NCI-H2081 treated with DMSO at 0.1 percent for 48 hours (cell line): Measurements from ENCODE around the gene ZNF654.
"Not testable (repeated sequence)": the region's sequence is repeated elsewhere in the genome, so short reads cannot be mapped to it uniquely, and the experiment has no call there.

ENCODE experiments used
- DNase-seq: peaks from one replicate; lab custom pipeline; 2025; lab: John Stamatoyannopoulos, UW

ZNF654 gene

GRCh38 chr3:88142094-88142624 is 83.1 kb downstream of the ZNF654 start:
- no peak for DNase-seq

GRCh38 chr3:88147261-88147660 is 88.2 kb downstream of the ZNF654 start:
- DNase-seq = no peak

DNA sequence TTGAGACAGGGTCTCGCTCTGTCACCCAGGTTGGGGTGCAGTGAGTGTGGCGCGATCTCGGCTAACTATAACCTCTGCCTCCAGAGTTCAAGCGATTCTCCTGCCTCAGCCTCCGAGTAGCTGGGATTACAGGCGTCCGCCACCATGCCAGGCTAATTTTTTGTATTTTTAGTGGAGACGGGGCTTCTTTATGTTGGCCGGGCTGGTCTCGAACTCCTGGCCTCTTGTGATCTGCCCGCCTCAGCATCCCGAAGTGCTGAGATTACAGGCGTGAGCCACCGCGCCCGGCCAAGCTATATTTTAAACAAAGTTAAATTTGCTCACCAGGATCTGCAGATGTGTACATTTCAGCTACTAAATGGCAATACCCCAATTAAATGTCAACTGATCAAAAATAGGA is 89.6 kb downstream of the ZNF654 start:
- no peak for DNase-seq

DNA sequence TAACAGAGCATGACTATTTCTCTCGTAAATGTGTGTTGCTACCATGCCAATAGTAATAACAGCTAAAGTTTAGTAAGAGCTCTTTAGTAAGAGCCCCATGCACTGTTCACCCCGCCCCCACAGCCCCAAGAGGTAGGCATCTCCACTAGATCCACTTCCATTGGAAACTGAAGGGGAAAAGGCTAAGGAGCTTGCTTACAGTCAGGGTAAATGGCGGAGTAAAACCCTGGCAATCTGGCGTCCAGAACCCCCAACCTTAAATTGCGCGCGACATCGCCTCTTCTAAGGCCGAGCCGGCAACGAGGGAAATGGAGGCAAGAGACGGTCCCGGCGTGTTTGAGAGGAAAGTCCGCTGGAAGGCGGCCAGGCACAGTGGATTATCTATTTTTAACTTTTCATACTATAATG is 90.0 kb downstream of the ZNF654 start:
- DNase-seq = no peak

DNA sequence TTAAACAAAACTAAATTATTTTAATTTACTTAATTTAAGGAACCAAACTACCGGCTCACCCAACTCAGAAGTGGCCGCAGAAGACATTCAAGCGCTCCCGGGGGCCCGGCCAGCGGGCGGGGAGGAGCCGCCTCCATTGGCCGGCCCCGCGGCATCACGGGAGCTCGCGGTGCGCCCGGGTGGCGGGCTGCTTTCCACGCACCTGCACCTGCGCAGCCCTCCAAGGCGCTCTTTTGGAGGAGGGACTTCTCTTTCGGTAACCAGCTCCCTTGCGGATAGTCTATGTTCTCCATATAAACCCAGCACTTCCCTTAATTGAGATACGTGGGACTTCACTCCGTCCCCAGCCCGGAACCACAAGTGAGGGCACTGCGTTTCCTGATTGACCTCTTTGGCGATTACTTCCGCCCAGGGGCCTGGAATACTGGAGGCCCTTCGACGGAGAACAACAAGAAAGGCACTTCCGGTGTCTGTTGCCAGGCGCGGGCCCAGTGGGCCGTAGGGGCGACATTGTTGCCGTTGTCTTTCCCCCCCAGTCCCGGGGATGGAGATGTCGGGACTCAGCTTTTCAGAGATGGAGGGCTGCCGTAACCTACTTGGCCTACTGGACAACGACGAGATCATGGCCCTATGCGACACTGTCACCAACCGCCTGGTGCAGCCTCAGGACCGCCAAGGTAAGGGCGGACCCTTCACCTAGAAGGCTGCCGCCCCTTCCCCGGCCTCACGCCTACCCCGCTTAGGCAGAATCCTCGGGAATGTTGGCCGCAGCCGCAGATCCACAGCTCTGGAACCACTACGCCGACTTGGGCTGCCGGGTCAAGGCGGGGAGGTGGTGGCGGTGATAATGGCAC is 90.7 kb downstream of the ZNF654 start, which contains the start of gene C3orf38:
C3orf38 (plus strand) TSS at position 451 of the 854 bp plus-strand sequence; CDS start at position 545, 94 bp downstream.
- peak; percentile 59 for DNase-seq

DNA sequence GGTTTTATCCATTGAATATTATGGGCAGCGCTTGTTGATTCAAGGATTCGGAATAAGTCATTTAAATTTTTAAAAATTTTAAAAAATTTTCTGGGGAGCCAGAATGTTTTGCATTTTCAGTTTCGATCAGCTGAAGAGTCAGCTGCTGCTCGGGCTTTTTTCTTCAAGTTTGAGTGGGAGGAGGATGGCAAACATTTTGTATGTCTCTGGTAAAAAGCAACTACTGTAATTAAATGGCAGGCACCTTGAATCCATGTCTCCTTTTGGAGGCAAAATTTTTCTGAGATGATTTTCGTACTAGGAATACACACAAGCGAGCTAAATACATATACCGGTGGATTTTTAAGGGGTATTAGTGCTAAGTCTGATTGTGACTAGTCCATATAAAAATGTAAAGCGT is 91.3 kb downstream of the ZNF654 start:
- no peak for DNase-seq

DNA sequence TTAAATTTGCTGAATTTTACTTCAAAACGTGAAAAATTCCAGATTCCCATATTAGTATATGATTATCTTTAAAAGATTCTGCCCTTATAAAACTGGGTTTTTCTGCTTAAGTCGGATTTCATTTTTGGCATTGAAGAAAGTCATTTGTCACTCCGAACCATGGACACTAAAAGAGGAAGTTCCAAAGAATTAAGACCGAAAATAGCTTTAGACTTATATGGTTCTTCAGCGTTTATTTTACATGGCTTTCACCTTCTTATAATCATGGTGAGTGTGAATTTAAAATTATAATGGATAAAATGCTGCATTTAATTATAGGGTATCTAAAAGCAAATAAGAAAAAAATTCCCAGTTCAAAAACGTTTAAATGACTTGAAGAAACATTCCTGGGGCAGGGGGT is 91.8 kb downstream of the ZNF654 start:
- no peak for DNase-seq

GRCh38 chr3:88151358-88151757 is 92.3 kb downstream of the ZNF654 start:
- no peak for DNase-seq

DNA sequence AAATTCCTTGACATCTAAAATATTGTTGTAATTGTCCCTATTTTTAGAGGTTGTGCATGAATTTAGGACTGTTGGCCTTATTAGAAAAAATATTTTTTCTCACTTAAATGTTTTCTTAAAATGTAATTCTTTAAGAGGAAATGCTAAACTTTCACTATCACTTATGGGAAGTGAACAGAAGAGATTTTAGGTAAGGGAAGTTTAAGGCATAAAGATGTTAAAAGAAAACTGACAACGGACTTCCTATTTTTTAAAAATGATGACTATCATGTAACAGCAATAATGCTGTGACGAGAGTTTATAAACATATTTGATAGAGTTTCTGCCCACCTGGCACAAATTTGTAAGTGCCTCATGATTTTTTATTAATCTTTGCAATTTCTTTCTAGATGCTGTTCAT is 93.8 kb downstream of the ZNF654 start:
- DNase-seq = no peak

DNA sequence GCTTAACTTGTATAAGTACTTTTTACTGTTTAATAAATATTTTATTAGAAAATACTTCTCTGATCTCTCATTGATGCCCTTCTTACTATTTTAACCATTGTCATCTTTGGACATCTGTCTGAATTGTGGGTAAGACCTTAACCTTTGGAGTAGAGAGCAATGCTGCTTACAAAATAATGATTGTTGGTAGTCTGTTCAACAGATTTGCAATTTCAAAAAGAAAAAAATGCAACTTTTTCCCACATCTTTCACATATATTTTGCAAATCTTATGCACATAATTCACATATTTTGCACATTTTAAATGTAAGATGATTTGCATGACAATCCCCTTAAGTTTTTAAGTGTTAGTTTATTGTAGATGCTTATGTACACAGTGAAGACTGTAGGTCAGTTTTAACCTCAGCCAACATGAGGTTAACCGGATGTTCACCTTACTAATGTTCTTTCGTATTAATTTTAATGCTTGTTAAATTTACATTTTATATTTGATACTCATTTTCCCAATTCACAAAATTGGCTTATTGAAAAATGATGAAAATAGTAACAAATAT is 107.4 kb downstream of the ZNF654 start:
- DNase-seq = no peak

DNA sequence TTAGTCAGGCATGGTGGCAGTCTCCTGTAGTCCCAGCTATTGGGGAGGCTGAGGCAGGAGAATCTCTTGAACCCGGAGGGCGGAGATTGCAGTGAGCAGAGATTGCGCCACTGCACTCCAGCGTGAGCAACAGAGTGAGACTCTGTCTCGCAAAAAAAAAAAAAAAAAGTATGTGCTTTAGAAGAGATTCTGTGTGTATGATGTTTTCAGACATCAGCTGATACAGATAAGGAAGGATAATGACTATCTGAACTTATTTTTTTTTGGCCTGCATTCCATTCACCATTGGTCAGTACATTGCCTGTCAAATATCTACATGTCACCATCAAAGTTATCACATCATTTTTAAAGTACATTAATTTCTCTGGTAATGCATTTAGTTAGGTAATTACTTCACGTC is 108.1 kb downstream of the ZNF654 start:
- no peak for DNase-seq

GRCh38 chr3:88167704-88168103 is 108.6 kb downstream of the ZNF654 start:
- DNase-seq = no peak

GRCh38 chr3:88168171-88168570 is 109.1 kb downstream of the ZNF654 start:
- DNase-seq = no peak

GRCh38 chr3:88180398-88180999 is 121.4 kb downstream of the ZNF654 start:
- no peak for DNase-seq

DNA sequence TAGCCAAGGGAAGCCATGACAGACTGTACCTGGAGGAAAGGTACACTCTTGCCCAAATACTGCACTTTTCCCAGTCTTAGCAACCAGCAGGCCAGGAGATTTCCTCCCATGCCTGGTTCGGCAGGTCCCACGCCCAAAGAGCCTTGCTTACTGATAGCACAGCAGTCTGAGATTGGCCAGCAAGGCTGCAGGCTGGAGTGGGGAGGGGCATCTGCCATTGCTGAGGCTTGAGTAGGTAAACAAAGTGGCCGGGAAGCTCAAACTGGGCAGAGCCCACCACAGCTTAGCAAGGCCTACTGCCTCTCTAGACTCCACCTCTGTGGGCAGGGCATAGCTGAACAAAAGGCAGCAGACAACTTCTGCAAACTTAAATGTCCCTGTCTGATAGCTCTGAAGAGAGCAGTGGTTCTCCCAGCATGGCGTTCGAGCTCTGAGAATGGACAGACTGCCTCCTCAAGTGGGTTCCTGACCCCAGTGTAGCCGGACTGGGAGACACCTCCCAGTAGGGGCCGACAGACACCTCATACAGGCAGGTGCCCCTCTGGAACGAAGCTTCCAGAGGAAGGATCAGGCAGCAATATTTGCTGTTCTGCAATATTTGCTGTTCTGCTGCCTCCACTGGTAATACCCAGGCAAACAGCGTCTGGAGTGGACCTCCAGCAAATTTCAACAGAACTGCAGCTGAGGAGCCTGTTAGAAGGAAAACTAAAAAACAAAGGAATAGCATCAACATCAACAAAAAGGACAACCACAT is 123.3 kb downstream of the ZNF654 start:
- not testable (repeated sequence) for DNase-seq

- DNase-seq = no peak
These were observed 129.4 kb downstream of the ZNF654 start for GRCh38 chr3:88188436-88188835.

GRCh38 chr3:88189361-88189810 is 130.3 kb downstream of the ZNF654 start:
- DNase-seq = no peak

DNA sequence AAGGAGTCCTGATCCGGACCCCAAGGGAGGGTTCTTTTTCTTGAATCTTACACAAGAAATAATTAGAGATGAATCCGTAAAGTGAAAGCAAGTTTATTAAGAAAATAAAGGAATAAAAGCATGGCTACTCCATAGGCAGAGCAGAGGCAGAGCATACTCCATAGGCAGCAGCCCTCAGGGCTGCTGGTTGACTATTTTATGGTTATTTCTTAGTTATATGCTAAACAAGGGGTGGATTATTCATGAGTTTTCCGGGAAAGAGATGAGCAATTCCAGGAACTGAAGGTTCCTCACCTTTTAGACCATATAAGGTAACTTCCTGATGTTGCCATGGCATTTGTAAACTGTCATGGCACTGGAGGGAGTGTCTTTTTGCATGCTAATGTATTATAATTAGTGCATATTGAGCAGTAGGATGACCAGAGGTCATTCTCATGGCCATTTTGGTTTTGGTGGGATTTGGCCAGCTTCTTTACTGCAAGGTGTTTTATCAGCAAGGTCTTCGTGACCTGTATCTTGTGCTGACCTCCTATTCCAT is 132.9 kb downstream of the ZNF654 start:
- DNase-seq = no peak

DNA sequence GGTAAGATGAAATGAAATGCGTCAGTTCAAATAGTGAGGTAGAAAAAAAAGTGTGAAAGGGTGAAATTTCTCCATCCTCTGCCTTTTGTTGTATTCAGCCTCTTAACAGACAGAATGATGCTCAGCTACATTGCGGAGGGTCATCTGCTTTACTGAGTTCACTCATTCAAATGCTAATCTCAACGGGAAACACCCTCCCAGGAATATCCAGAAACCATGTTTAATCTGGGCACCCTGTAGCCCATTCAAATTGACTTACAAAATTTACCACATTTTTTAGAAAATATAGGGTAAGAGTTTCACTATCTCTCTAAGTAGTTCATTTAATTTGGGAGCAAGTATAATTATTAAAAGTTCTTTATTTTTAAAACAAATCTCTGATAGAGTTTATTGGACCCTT is 133.6 kb downstream of the ZNF654 start:
- no peak for DNase-seq
